ENCODE results near the gene RDH5. TPM values are rescaled to one million over a fixed set of nuclear protein-coding genes. Genes with fewer than 3 reads are reported as not detected.

Gene RDH5
- total and polyA plus RNA-seq, 2 of the 4 experiments (the other 2 are of a cell fraction): 7.3 to 18.8 TPM

DNA sequence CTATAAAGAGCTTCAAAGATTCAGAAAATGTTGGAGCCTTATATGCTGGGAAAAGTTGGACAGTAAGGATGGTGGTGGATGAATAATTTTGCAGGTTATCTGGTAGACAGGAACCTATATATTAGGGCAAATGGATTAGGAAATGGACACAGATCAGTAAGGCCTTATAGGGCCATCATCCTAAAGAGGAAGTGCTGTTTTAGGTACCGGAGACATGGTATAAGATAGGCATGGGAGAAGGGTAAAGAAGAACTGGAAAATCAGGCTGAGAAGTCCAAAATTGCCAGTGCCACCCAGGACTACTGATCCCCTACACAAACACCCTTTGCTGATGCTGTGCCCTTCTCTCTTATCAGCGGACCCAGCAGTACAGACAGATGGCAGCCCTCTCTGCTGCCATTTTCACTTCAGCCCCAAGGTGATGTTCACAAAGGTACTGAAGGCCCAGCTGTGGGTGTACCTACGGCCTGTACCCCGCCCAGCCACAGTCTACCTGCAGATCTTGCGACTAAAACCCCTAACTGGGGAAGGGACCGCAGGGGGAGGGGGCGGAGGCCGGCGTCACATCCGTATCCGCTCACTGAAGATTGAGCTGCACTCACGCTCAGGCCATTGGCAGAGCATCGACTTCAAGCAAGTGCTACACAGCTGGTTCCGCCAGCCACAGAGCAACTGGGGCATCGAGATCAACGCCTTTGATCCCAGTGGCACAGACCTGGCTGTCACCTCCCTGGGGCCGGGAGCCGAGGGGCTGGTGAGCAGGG is 28.2 kb downstream of the RDH5 start:
- H4K20me1 ChIP-seq (ENCODE audit: insufficient read depth, low read length): peaks cover 7% of the 10 kb centered on the region
- no peak overlapping the region for H3K4ac ChIP-seq (ENCODE audit: low read depth, low read length)
- BruUV-seq (replicated peaks): no TSS peak
- no peak overlapping the region for H2BK20ac ChIP-seq (ENCODE audit: low read depth, low read length)
- H3K23ac ChIP-seq (ENCODE audit: low read depth, low read length): no peak overlapping the region
- H3K36me3 ChIP-seq (ENCODE audit: control insufficient read depth, insufficient read depth, low read length): peaks cover 36% of the 10 kb centered on the region
- intact Hi-C loops (cut with micrococcal nuclease) (no loop called here), dilution Hi-C loops (cut with HindIII; ENCODE audit: low sequenced_read_pairs, unreplicated experiment) (no loop called here), in situ Hi-C loops (cut with MboI; ENCODE audit: low sequenced_read_pairs) (no loop called here)
- no peak overlapping the region for H3K18ac ChIP-seq (ENCODE audit: low read depth, low read length)
- H2AK9ac ChIP-seq (replicated peaks; ENCODE audit: low read depth, low read length, poor library complexity): no peak overlapping the region
- no peak overlapping the region for H2AK5ac ChIP-seq (ENCODE audit: low read depth, low read length)
- peaks cover 15% of the 10 kb centered on the region for H3K4me1 ChIP-seq (ENCODE audit: control insufficient read depth, insufficient read depth, low read length)
- no peak overlapping the region for H2BK15ac ChIP-seq (ENCODE audit: low read depth, low read length)
- ATAC-seq (ENCODE audit: low read depth): no peak
- H3K14ac ChIP-seq (replicated peaks; ENCODE audit: low read depth, low read length): no peak overlapping the region
- H3K9me3 ChIP-seq (ENCODE audit: control insufficient read depth, insufficient read depth, low read length): no peaks in the 10 kb centered on the region
- peaks cover 2 to 47% of the 10 kb centered on the region in 2 experiments; a peak in 3 of 4 replicates for H3K79me1 ChIP-seq (ENCODE audit: low read depth in 1 of 2, low read length in 2 of 2)
- CTCF ChIA-PET: interaction anchor here (1.0 kb wide), 1 partner anchor 21 kb away, joined by 3 read pairs; no protein-coding TSS in a partner anchor
- DNase-seq: no peak
- H3K4me2 ChIP-seq (ENCODE audit: low read depth, low read length): no peak overlapping the region
- no peak overlapping the region for H2BK5ac ChIP-seq (ENCODE audit: low read depth, low read length, poor library complexity, severe bottlenecking)
- 85% methylated on average over 10 of the region's 18 CpGs; no CpG with 5 or more reads in 1 of the 2 experiments for WGBS, 2 experiments (ENCODE audit: extremely low coverage in 2 of 2, insufficient read length in 1 of 2)
- no peak overlapping the region for H3K9ac ChIP-seq (ENCODE audit: low read depth, low read length)
- POLR2A ChIA-PET (ENCODE audit: unreplicated experiment): no interaction called here
- no peak overlapping the region for H3K4me3 ChIP-seq (ENCODE audit: insufficient read depth, low read depth, low read length)
- H2BK120ac ChIP-seq (ENCODE audit: low read depth, low read length): no peak overlapping the region
- peaks cover 14% of the 10 kb centered on the region for H3K9me1 ChIP-seq (ENCODE audit: insufficient read depth, low read length)
- no peak overlapping the region for H3K27ac ChIP-seq (ENCODE audit: insufficient read depth, low read length)
- no peak overlapping the region for H4K5ac ChIP-seq (ENCODE audit: low read depth, low read length)
- H4K91ac ChIP-seq (ENCODE audit: insufficient read depth, low read depth, low read length): no peak overlapping the region
- no peaks in the 10 kb centered on the region for H3K27me3 ChIP-seq (ENCODE audit: control insufficient read depth, insufficient read depth, low read length)
- no peak overlapping the region for H3K56ac ChIP-seq (ENCODE audit: extremely low read depth, insufficient read depth, low read length)
- no peak overlapping the region for H2AFZ ChIP-seq (replicated peaks; ENCODE audit: low read length, poor library complexity)
- no peak overlapping the region for H4K8ac ChIP-seq (ENCODE audit: low read depth in 2 of 2, low read length in 2 of 2)
- TF ChIP-seq SMC3 (IDR thresholded peaks at IDR 0.05; ENCODE audit: low read depth, low read length): no peak
- TF ChIP-seq POLR2A (IDR thresholded peaks at IDR 0.05; ENCODE audit: low read depth, low read length): no peak
- no peak for TF ChIP-seq CTCF (conservative IDR thresholded peaks at IDR 0.05; ENCODE audit: low read depth, low read length)
- TF ChIP-seq, protein P1, sequence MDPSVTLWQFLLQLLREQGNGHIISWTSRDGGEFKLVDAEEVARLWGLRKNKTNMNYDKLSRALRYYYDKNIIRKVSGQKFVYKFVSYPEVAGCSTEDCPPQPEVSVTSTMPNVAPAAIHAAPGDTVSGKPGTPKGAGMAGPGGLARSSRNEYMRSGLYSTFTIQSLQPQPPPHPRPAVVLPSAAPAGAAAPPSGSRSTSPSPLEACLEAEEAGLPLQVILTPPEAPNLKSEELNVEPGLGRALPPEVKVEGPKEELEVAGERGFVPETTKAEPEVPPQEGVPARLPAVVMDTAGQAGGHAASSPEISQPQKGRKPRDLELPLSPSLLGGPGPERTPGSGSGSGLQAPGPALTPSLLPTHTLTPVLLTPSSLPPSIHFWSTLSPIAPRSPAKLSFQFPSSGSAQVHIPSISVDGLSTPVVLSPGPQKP (IDR thresholded peaks at IDR 0.05; ENCODE audit: borderline replicate concordance, low read depth, low read length): no peak
- no peak for TF ChIP-seq NFE2L2 (IDR thresholded peaks at IDR 0.05; ENCODE audit: low read depth, low read length)
- no peak for TF ChIP-seq RCOR1 (IDR thresholded peaks at IDR 0.05; ENCODE audit: insufficient replicate concordance, low read length)
- TF ChIP-seq MAZ (IDR thresholded peaks at IDR 0.05; ENCODE audit: borderline replicate concordance, low read depth, low read length): no peak
- TF ChIP-seq MXI1 (IDR thresholded peaks at IDR 0.05; ENCODE audit: borderline replicate concordance, low read depth, low read length): no peak
- TF ChIP-seq, protein P2, sequence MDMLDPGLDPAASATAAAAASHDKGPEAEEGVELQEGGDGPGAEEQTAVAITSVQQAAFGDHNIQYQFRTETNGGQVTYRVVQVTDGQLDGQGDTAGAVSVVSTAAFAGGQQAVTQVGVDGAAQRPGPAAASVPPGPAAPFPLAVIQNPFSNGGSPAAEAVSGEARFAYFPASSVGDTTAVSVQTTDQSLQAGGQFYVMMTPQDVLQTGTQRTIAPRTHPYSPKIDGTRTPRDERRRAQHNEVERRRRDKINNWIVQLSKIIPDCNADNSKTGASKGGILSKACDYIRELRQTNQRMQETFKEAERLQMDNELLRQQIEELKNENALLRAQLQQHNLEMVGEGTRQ (IDR thresholded peaks at IDR 0.05; ENCODE audit: low read depth, low read length): no peak
- no peak for TF ChIP-seq RFX5 (IDR thresholded peaks at IDR 0.05; ENCODE audit: low read depth, low read length)
- no peak for TF ChIP-seq FOS (IDR thresholded peaks at IDR 0.05; ENCODE audit: low read depth, low read length)
- TF ChIP-seq CEBPB (IDR thresholded peaks at IDR 0.05; ENCODE audit: low read depth, low read length): no peak
- no peak for TF ChIP-seq BHLHE40 (IDR thresholded peaks at IDR 0.05; ENCODE audit: low read depth, low read length)
- no peak for TF ChIP-seq CHD1 (IDR thresholded peaks at IDR 0.05; ENCODE audit: low read depth, low read length)
- TF ChIP-seq MAFK (IDR thresholded peaks at IDR 0.05; ENCODE audit: low read depth, low read length): no peak
